Measurements from ENCODE around the gene CCNT2.
A peak's percentile ranks its signal among the peaks of the same experiment; 100 is the strongest.
"Not testable (repeated sequence)": the region's sequence is repeated elsewhere in the genome, so short reads cannot be mapped to it uniquely, and the experiment has no call there.

The CCNT2 gene

GRCh38 chr2:134919341-134920210, 954 bp downstream of the CCNT2 start:
- DNase-seq = peak; percentile 35

GRCh38 chr2:134924912-134925311, 6.3 kb downstream of the CCNT2 start:
- no peak for DNase-seq

GRCh38 chr2:134926231-134926931, 7.8 kb downstream of the CCNT2 start:
- DNase-seq = no peak

GRCh38 chr2:134927195-134927594, 8.6 kb downstream of the CCNT2 start:
- DNase-seq = no peak

GRCh38 chr2:134932864-134933526, 14.4 kb downstream of the CCNT2 start:
- DNase-seq = no peak

GRCh38 chr2:134933732-134934131, 15.1 kb downstream of the CCNT2 start:
- DNase-seq = no peak

GRCh38 chr2:134934150-134934549, 15.5 kb downstream of the CCNT2 start:
- DNase-seq = no peak

- DNase-seq = no peak
Observed at GRCh38 chr2:134934641-134935040, 16.0 kb downstream of the CCNT2 start.

- DNase-seq = no peak
Observed at GRCh38 chr2:134936691-134937090, 18.1 kb downstream of the CCNT2 start.

GRCh38 chr2:134943540-134943939, 24.9 kb downstream of the CCNT2 start:
- no peak for DNase-seq

GRCh38 chr2:134944975-134945374, 26.4 kb downstream of the CCNT2 start:
- no peak for DNase-seq

- DNase-seq = no peak
Observed at GRCh38 chr2:134946073-134946472, 27.5 kb downstream of the CCNT2 start.

GRCh38 chr2:134949981-134950708, 31.5 kb downstream of the CCNT2 start:
- DNase-seq = no peak

GRCh38 chr2:134950886-134951285, 32.3 kb downstream of the CCNT2 start:
- no peak for DNase-seq

GRCh38 chr2:134952608-134953007, 34.0 kb downstream of the CCNT2 start:
- DNase-seq = no peak

GRCh38 chr2:134954065-134954464, 35.4 kb downstream of the CCNT2 start:
- DNase-seq = no peak

- no peak for DNase-seq
Observed at GRCh38 chr2:134955744-134956143, 37.1 kb downstream of the CCNT2 start.

- DNase-seq = no peak
Observed at GRCh38 chr2:134957477-134957876, 38.9 kb downstream of the CCNT2 start.

- DNase-seq = not testable (repeated sequence)
Observed at GRCh38 chr2:134967166-134967565, 48.5 kb downstream of the CCNT2 start.

GRCh38 chr2:134973241-134974138, 54.9 kb downstream of the CCNT2 start:
- no peak for DNase-seq

- no peak for DNase-seq
Observed at GRCh38 chr2:134975281-134976009, 56.8 kb downstream of the CCNT2 start.

Data from CD4-positive, alpha-beta T cell treated with Interleukin-15 for 1 hour (primary cell).